Measurements from ENCODE around the gene TRAP1.
"Not testable (repeated sequence)": the region's sequence is repeated elsewhere in the genome, so short reads cannot be mapped to it uniquely, and the experiment has no call there.

Gene TRAP1

DNA sequence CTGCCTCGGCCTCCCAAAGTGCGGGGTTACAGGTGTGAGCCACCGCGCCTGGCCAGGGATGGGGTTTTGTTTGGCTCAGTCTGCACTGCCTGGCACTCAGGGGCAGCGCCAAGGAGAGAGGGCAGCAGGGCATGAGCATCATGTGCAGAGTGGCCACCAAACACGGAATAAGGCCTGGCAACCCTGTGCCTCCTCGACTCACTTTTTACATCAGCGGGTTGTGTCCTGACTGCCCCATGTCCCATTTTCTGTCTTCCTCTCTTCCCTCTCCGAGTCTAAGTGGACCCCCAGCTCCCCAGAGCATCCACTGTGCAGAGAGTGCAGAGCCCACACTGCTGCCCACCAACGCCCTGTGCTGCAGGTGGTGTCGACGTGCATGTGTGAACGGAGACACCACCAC lies 18.2 kb upstream of the TRAP1 start:
- DNase-seq: no peak

GRCh38 chr16:3734758-3735221 lies 17.5 kb upstream of the TRAP1 start:
- DNase-seq: no peak

GRCh38 chr16:3734084-3734757 lies 16.9 kb upstream of the TRAP1 start:
- no peak for DNase-seq

- DNase-seq: no peak
Measured at GRCh38 chr16:3732171-3732570, 14.8 kb upstream of the TRAP1 start.

GRCh38 chr16:3731126-3731935 lies 14.0 kb upstream of the TRAP1 start:
- DNase-seq: no peak

DNA sequence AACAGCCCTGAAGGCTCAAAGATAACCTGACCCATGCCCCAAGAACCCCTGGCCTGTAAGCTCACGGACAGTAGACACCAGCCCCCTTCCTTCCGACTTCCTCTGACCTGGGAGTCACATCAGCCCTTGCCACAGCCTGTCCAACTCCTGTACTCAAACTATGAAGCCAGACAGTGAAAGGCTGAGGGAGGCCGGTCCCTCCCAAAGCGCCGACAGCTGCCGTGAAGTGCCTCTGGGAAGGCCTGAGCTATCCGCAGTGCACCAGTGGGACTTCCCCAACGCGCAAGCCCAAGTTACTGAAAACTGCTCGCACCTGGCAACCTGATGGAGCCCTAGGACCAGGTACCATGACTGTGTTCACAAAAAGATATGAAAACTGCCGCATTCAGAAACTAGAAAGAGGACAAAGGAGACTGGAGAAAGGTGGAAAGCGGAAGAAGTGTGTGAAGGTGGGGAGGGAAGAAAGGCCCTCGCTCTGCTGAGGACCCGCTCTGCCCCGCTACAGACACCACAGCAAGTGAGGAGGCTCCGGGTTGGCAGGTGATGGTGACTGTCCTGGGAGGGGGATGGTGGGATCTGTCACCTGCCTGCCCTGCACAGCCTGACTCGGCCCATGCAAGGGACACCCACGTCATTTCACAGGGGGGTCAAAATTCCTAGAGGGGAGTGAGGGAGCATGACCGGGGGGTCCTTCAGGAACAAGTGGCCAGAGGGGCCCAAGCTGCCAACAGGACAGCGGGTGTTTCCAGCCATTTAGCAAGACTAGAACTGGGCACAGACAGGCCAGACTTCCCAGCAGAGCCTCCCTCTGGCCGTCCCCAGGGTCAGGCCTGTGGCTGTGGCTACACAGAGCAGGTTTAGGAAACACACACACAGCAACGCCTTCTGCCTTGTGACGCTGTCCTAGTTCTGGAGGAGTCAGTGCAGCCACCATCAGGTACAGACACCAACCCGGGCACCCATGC lies 13.1 kb upstream of the TRAP1 start:
- DNase-seq: no peak

- no peak for DNase-seq
Measured at GRCh38 chr16:3729161-3730112, 12.1 kb upstream of the TRAP1 start.

- DNase-seq: no peak
Measured at GRCh38 chr16:3728424-3729160, 11.3 kb upstream of the TRAP1 start.

- DNase-seq: no peak
Measured at GRCh38 chr16:3727806-3728381, 10.6 kb upstream of the TRAP1 start.

DNA sequence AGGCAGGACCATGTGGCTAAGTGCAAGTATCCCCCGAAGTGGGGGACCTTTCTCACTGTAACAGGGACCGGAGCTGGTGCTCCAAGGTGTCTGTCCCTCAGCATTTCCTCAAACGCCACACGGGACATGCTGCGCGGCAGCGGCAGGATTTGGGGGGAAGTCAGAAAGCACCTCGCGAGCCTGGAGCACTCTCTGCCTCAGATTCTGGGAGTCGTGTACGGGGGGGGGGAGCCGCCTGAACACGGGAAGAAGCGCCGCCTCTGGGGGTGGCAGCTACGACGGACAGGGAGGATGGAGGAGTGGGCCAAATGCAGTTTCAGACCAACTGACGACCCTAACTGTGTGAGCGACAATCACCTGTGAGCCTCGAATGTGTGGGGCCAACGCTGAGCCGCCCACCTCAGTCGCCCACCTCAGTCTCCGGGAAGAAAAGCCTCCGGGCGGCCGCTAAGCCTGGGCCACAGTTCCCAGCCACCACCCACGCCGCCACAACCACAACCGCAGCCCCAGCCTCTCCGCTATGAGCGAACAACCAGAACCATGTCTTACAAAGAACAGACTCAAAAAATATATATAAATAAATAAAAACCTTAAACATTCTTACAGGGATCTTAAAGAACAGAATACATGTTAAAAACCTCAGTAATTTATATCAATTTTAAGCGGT lies 8.8 kb upstream of the TRAP1 start:
- no peak for DNase-seq

- no peak for DNase-seq
Measured at GRCh38 chr16:3725276-3725675, 8.0 kb upstream of the TRAP1 start.

- no peak for DNase-seq
Measured at GRCh38 chr16:3722508-3722907, 5.2 kb upstream of the TRAP1 start.

DNA sequence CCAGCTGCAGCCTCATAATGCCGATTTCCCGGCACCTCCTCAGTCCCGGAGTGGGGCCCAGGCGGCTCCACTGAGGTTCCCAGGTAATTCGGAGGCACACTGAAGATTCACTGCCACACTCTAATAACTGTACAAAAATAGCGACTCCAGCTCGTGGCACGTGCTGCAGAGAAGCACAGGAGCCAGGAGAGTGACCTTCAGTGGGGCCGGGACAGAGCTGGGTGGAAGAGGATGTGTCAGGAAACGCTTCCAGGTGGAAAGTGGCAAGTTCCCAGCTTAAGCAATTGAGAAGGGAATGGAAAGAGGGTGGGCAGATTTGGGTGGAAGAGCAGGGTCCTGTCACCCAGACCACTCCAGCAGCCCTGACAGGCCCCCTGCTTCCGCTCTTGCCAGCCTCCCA lies 3.1 kb upstream of the TRAP1 start:
- DNase-seq: no peak

DNA sequence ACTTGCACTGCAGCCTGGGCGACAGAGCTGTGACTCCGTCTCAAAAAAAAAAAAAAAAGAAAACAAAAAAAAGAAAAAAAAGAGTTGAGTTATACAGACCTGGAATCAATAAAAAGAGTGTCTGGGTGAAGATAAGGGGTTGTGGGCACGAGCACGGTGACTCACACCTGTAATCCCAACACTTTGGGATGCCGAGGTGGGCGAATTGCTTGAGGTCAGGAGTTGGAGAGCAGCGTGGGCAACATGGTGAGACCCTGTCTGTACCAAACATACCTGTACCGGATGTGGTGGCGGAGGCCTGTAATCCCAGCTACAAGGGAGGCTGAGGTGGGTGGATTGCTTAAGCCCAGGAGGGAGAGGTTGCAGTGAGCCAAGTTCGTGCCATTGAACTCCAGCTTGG lies 1.3 kb upstream of the TRAP1 start:
- DNase-seq: no peak

DNA sequence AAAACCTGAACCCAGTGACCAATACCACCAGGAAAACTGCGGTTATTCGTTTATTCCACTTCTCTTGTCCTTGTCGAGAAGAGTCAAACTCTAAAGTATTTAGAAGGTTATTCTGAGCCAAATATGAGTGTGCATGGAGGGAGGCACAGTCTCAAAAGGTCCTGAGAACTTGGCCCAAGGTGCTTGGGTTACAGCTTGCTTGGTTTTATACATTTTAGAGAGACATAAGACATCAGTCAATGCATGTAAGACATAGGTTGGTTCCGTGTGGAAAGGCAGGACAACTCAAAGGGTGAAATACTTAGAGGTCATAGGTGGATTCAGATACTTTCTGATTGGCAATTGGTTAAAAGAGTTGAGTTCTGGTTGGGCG lies 681 bp upstream of the TRAP1 start:
- DNase-seq: no peak

GRCh38 chr16:3716831-3717234 lies 491 bp downstream of the TRAP1 start:
- DNase-seq: peak; percentile 68

- DNase-seq: no peak
Measured at GRCh38 chr16:3715430-3715829, 1.9 kb downstream of the TRAP1 start.

DNA sequence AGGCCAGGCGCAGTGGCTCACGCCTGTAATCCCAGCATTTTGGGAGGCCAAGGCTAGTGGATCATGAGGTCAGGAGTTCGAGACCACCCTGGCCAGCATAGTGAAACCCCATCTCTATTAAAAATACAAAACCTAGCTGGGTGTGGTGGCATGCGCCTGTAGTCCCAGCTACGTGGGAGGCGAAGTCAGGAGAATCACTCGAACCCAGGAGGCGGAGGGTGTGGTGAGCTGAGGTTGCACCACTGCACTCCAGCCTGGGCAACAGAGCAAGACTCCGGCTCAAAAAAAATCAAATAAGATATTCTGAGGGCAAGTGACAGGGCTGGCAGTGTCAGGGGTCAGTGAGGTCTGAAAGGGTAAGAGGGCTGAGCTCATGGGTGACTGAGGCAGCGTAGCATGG lies 2.9 kb downstream of the TRAP1 start:
- DNase-seq: not testable (repeated sequence)

DNA sequence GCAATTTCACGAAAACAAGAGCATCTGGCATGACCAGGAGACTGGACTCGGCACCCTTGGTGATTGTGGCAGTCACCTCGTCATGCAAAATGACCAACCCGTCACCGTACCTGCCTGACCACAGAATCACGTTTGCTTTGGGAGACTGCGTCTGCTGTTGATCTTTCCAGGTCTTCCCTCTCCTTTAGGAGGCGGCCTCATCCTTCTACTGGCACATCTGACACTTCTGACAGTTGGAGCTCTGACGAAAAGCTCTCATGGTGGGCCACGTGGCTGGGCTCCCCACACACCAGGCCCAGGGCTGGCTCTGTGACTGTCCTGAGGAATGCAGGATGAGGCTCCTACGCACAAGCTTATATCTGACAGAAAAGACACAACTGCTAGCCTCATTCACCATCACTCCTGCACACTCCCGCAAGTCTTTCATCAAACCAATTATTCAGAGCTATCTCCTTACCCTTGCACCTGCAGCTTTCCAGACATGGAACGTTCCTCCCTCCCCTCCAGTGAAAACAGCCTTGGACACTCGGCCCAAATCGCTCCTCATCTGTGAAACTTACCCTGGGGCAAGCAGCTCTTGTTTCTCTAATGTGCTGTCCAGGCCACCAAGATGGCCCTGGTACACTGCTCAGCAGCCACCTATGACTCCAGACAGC lies 3.6 kb downstream of the TRAP1 start:
- DNase-seq: no peak

DNA sequence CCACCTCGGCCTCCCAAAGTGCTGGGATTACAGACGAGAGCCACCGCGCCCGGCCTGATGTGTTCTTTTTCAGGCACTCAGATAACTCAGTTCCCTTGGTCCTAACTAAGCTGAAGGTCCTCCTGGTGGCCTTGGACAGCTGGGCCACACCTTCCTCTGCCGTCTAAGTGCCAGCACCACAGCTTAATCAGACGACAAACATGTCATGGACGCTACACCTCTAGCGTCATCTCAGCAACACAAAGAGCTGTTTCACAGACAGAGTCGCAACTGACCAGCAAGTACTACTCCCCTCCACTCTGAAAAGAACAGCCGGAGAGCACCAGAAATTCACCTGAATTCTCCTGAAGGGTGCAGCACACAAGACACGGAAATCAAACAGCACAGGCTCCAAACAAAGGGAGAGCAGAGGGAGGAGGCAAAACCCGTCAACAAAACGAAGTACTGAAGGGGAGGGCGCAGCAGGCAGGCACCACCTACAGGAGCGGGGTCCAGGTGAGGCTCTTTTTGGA lies 4.4 kb downstream of the TRAP1 start:
- DNase-seq: no peak
